DND-41 (cell line): ENCODE measurements around the gene VIT.

Experiments
- ATAC-seq: fragments of 200-7000 bp; cut with Tn5 transposase; 3 replicates; pipeline ENCODE4 v1.9.1; 2021; ENCODE audit warnings: low read depth; ENCODE audit not compliant: insufficient read depth
- DNase-seq: peaks from one replicate; pipeline ENCODE4 v3.0.0-alpha.2; 2020
- H2AFZ ChIP-seq: 2 replicates; pipeline ENCODE4 v1.6.0; 2012; ENCODE audit warnings: low read depth, low read length
- H3K27ac ChIP-seq: 2 replicates; pipeline ENCODE4 v1.5.1; 2012; ENCODE audit warnings: low read length, inconsistent platforms
- H3K27me3 ChIP-seq: fragments of 200-600 bp; sonication (generic); 2 replicates; pipeline ENCODE4 v1.6.0; 2012; ENCODE audit warnings: low read length, mild to moderate bottlenecking, inconsistent platforms; ENCODE audit not compliant: insufficient read depth, poor library complexity
- H3K36me3 ChIP-seq: 2 replicates; pipeline ENCODE4 v1.5.1; 2012; ENCODE audit warnings: low read length, inconsistent platforms; ENCODE audit not compliant: insufficient read depth
- H3K4me1 ChIP-seq: 2 replicates; pipeline ENCODE4 v1.5.1; 2012; ENCODE audit warnings: mild to moderate bottlenecking, low read length; ENCODE audit not compliant: insufficient read depth
- H3K4me2 ChIP-seq: 2 replicates; pipeline ENCODE4 v1.6.0; 2012; ENCODE audit warnings: mild to moderate bottlenecking, moderate library complexity, low read length, inconsistent platforms; ENCODE audit not compliant: insufficient read depth
- H3K4me3 ChIP-seq, 2 experiments: fragments of 200-600 bp in 1 of 2; shearing (Covaris generic) in 1 of 2; 2 replicates each; pipeline ENCODE4 v1.5.1; 2012 to 2016; ENCODE audit warnings: inconsistent platforms in 2 of 2, low read length in 2 of 2, mild to moderate bottlenecking in 2 of 2, low read depth in 1 of 2, moderate library complexity in 1 of 2
- H3K79me2 ChIP-seq: 2 replicates; pipeline ENCODE4 v1.6.0; 2012; ENCODE audit warnings: low read length, inconsistent platforms; ENCODE audit not compliant: insufficient read depth
- H3K9ac ChIP-seq: 2 replicates; pipeline ENCODE4 v1.6.0; 2012; ENCODE audit warnings: low read depth, mild to moderate bottlenecking, inconsistent platforms, low read length, moderate library complexity
- H3K9me3 ChIP-seq: 2 replicates; pipeline ENCODE4 v1.5.1; 2012; ENCODE audit warnings: low read length, moderate library complexity, mild to moderate bottlenecking, inconsistent platforms; ENCODE audit not compliant: insufficient read depth, severe bottlenecking
- H4K20me1 ChIP-seq: 2 replicates; pipeline ENCODE4 v1.6.0; 2012; ENCODE audit warnings: low read length; ENCODE audit not compliant: insufficient read depth
- EZH2 ChIP-seq: IDR thresholded peaks from 3 replicates; pipeline ENCODE4 v1.6.1; 2012; ENCODE audit warnings: borderline replicate concordance, low read depth, mild to moderate bottlenecking, moderate library complexity, low read length, inconsistent platforms; ENCODE audit not compliant: severe bottlenecking
- TF ChIP-seq, protein P1 (sequence below): IDR thresholded peaks from 2 replicates; pipeline ENCODE4 v1.5.1; 2012; ENCODE audit warnings: borderline replicate concordance, low read length, moderate library complexity, mild to moderate bottlenecking; ENCODE audit not compliant: poor library complexity, severe bottlenecking; ENCODE audit errors: extremely low read depth

VIT gene

DNA sequence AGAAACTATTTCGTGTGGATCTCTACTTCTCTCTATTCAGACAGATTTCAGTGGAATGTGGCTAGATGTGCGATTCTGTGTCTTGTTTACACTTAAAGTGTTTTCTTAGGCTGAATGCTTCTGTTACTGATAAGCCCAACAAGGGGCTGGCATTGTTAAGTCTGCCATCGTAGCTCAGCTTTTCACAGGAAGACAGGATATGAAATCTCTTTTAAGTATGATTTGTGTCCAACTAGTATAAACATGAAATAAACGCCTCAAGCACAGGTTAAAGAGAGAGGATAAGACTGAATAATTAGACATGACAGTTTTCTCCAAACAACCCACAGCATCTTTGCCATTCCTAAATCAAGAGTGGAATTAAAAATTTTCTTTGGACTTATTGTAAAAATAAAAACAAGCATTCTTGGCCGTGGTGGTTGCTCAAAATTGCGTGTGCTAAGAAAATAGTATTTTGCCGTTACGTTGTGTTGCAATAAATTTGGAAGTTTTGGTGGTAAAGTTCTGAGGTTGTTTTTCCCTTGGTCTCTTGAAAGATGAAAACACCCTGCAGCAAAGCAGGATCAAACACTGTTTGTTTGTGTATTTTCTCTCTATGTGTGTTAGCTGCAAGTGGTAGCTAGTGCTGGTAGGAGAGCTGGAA is 1.0 kb downstream of the VIT start:
- no peaks in the 10 kb centered on the region for H4K20me1 ChIP-seq
- H3K4me2 ChIP-seq = no peak overlapping the region
- DNase-seq = no peak
- H3K27ac ChIP-seq = no peak overlapping the region
- no peak overlapping the region for H2AFZ ChIP-seq
- H3K79me2 ChIP-seq = no peaks in the 10 kb centered on the region
- H3K36me3 ChIP-seq = no peaks in the 10 kb centered on the region
- no peaks in the 10 kb centered on the region for H3K9me3 ChIP-seq
- no peaks in the 10 kb centered on the region for H3K27me3 ChIP-seq
- no peaks in the 10 kb centered on the region for H3K4me1 ChIP-seq
- no peak overlapping the region for H3K9ac ChIP-seq
- ATAC-seq = no peak
- TF ChIP-seq, protein P1, sequence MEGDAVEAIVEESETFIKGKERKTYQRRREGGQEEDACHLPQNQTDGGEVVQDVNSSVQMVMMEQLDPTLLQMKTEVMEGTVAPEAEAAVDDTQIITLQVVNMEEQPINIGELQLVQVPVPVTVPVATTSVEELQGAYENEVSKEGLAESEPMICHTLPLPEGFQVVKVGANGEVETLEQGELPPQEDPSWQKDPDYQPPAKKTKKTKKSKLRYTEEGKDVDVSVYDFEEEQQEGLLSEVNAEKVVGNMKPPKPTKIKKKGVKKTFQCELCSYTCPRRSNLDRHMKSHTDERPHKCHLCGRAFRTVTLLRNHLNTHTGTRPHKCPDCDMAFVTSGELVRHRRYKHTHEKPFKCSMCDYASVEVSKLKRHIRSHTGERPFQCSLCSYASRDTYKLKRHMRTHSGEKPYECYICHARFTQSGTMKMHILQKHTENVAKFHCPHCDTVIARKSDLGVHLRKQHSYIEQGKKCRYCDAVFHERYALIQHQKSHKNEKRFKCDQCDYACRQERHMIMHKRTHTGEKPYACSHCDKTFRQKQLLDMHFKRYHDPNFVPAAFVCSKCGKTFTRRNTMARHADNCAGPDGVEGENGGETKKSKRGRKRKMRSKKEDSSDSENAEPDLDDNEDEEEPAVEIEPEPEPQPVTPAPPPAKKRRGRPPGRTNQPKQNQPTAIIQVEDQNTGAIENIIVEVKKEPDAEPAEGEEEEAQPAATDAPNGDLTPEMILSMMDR = no peak
- TF ChIP-seq EZH2 = no peak
- no peak overlapping the region for H3K4me3 ChIP-seq

DNA sequence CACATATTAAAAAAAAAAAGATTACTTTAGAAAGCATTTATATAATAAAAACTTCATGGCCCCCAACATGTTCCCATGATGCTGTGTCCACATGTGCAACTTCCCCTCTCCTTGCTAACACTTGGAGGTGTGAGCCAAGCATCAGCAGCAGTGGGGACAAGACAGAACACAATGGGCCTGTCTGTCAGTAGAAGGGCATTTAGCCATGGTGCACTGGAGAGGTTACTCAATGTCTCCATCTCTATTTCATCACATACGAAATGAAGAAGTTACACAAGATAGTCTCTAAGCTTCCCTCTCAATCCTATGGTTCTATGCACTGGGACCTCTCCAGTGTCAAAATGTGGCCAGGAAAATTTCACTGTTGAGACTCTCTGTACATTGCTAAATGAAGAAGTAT is 2.5 kb downstream of the VIT start:
- TF ChIP-seq, protein P1 = no peak
- TF ChIP-seq EZH2 = no peak
- Histone ChIP-seq H3K79me2 (no peaks in the 10 kb centered on the region), H3K27me3 (no peaks in the 10 kb centered on the region), H3K27ac (no peak overlapping the region), H3K4me3 (no peak overlapping the region), H3K9ac (no peak overlapping the region), H3K4me1 (no peaks in the 10 kb centered on the region), H4K20me1 (no peaks in the 10 kb centered on the region), H3K36me3 (no peaks in the 10 kb centered on the region), H2AFZ (no peak overlapping the region), H3K4me2 (no peak overlapping the region), H3K9me3 (no peaks in the 10 kb centered on the region)
- ATAC-seq (no peak), DNase-seq (no peak)

DNA sequence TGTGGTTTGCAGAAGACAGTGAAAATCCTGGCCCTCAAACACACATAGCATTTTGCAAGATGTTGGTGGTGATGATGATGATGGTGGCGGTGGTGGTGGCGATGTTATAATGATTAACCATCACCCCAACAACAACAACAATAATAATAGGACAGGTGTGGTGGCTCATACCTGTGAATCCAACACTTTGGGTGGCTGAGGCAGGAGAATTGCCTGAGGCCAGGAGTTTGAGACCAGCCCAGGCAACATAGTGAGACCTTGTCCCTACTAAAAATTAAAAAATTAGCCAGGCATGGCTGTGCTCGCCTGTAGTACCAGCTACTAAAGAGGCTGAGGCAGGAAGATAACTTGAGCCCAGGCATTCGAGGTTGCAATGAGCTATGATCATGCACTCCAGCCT is 3.8 kb downstream of the VIT start:
- H2AFZ ChIP-seq = no peak overlapping the region
- H3K27me3 ChIP-seq = no peaks in the 10 kb centered on the region
- H3K79me2 ChIP-seq = no peaks in the 10 kb centered on the region
- H3K9ac ChIP-seq = no peak overlapping the region
- no peaks in the 10 kb centered on the region for H3K9me3 ChIP-seq
- H3K4me3 ChIP-seq = no peak overlapping the region
- H3K4me2 ChIP-seq = no peak overlapping the region
- no peaks in the 10 kb centered on the region for H3K36me3 ChIP-seq
- no peak overlapping the region for H3K27ac ChIP-seq
- no peaks in the 10 kb centered on the region for H4K20me1 ChIP-seq
- TF ChIP-seq EZH2 = no peak
- DNase-seq (no peak), ATAC-seq (no peak)
- no peaks in the 10 kb centered on the region for H3K4me1 ChIP-seq

DNA sequence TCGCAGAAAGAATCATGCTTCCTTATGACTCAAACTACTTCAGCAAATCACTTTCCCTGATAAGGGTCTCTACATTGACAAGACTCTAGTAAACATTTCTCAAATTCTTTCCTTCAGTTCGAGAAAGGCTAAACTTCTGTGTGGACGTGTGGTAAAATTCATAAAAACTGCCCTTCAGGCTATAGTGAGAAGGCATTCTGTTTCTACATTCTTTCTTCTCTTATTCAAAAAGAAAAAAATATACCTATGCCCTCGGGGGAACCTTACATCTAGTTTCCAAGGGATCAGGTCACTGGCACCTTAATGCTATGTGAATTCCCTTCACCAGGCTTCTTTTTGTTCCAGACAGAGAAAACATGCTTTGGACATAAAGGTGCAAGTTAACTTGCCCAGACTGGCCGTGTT is 4.9 kb downstream of the VIT start:
- TF ChIP-seq, protein P1 = no peak
- no peak for TF ChIP-seq EZH2
- Histone ChIP-seq H3K36me3 (no peaks in the 10 kb centered on the region), H3K79me2 (no peaks in the 10 kb centered on the region), H2AFZ (no peak overlapping the region), H3K4me3 (no peak overlapping the region), H3K27me3 (no peaks in the 10 kb centered on the region), H4K20me1 (no peaks in the 10 kb centered on the region), H3K4me2 (no peak overlapping the region), H3K4me1 (no peaks in the 10 kb centered on the region), H3K9me3 (no peaks in the 10 kb centered on the region), H3K9ac (no peak overlapping the region), H3K27ac (no peak overlapping the region)
- DNase-seq (no peak), ATAC-seq (no peak)
